Endometrial microvascular endothelial cells (primary cell): Measurements from ENCODE around the gene CXCR2. TPM values are rescaled to one million over a fixed set of nuclear protein-coding genes. Genes with fewer than 3 reads are reported as not detected.
"Not testable (repeated sequence)": the region's sequence is repeated elsewhere in the genome, so short reads cannot be mapped to it uniquely, and the experiment has no call there.

ENCODE experiments used
- in situ Hi-C: cut with HindIII; loops from 2 replicates; pipeline ENCODE4 v1.10.0; 2017; ENCODE audit warnings: low sequenced_read_pairs, low pct_unique_long_range_greater_than_20kb; ENCODE audit errors: inconsistent ontology term
- total RNA-seq: library from RNA; depleted of rRNA; stranded (reverse); fragments of >200 nt; gene quantifications from one replicate; pipeline ENCODE4 v1.2.3, GENCODE V29; 2015; ENCODE audit errors: inconsistent ontology term

Gene CXCR2
- total RNA-seq: not detected

DNA sequence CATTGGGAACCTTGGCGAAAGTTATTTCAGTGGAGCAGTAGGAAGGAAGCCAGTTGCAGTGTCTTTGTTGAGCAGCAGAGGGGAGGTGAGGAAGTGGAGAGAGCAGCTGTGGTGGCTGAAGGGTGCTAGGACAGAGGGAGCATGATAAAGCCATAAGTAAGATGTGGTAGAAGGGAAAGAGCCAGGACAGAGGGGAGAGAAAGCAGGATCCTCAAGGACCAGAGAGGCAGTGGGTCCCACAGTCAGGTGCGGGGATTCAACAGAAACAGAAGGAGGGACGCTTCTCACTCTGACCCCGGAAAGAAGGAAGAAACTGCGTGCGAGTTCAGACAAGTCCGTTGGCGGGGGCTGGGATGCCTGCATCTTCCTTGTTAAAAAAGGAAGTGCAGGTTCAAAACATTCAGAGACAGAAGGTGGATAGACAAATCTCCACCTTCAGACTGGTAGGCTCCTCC is at the start of gene CXCR2:
Gene CXCR2, plus strand, starts transcription at position 403 of the 455 bp plus-strand sequence. CDS start 8,774 bp downstream, outside the sequence.
- in situ Hi-C loops: no loop called here

DNA sequence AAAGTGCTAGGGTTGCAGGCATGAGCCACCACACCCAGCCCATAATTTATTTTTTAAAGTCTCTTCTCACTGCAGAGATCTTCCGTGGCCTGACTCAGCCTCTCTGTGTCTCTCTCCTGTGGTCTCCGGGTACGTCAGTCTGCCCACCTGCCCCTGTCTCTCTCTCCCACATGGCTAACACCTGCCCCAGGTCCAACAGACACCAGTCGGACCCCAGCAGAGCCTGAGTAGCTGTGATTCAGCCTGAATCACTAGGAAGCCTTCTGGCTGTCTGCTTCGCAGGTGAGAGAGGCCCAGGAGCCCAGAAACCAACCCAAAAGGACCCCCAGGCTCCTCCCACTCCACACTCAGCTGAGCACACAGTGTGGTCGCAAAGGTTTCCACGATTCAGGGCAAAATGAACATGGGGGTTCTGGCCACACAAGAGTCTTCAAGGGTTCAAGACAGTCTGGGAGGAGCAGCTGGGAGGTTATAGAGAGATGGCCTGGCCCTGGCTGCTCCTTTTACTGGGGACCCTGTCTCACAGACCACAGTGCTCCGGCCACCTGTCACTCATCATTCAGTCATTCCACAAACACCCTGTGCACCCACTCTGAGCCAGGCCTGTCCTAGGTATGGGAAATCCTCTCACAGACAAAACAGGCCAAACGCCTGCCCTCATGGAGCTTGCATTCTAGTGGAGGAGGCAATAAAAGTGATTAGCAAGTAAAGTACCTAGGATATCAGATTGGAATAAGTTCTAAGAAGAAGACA is 48.2 kb upstream of the CXCR2 start:
- in situ Hi-C loops: no loop called here

DNA sequence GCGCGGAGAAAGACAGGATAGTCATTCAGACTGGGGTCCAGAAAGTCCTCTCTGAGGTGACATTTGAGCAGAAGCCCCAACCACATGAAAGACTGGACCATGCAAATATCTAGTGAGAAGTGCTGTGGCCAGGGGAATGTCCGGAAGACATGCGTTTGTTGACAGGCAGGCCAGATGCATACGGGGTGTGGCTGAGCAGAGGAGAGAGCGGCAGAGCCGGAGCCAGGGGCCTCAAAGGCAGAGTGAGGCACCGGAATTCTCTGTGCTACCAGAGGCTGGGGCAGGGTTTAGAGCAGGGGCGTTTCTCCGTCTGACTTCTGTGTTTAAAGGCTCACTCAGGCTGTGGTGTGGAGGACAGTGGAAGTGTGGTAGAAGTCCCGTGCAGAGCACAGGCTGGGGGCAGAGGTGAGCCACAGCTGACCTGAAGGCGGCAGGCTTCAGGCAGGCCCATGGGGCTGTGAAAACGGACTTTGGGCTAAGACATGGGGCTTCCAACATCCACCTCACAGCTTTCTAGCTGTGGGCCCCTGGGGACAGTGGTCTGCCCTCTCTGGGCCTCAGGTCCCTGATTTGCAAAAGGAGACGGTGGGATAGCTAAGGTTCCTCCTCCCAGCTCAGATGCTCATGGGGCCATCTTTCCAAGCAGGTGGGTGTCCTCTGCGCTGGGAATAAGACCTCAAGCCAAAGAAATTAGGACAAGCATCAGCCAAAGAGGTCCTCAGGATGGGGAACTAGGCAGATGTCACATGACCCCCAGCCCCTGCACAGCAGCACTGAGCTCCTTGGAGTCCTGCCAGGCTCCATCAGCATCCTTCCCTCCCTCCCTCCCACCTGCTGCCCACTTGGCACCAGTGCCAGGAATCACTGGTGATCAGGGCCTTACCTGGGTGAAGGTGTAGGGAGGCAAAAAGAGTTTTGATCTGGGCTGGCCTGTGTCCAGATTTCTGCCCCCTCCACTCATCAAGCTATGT is 45.6 kb upstream of the CXCR2 start:
- in situ Hi-C loops: no loop called here

DNA sequence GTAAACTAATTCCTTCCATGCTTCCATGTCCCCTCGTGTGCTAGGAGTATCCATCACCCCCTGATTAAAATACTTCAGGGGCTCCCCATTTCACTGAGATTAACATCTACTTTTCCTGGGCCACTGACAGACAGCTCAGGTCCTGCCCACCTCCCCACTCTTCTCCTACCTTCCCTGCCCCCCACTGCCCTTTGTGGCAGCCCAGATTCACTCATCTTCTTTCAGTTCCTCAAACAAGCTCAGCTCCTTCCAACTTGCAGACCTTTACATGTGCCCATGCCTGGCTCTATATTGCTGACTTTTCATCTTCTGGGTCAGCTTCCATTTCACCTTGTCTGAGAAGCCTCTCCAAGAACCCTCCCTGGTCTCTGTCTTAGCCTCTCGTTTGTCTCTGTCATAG is 44.8 kb upstream of the CXCR2 start:
- in situ Hi-C loops: no loop called here

DNA sequence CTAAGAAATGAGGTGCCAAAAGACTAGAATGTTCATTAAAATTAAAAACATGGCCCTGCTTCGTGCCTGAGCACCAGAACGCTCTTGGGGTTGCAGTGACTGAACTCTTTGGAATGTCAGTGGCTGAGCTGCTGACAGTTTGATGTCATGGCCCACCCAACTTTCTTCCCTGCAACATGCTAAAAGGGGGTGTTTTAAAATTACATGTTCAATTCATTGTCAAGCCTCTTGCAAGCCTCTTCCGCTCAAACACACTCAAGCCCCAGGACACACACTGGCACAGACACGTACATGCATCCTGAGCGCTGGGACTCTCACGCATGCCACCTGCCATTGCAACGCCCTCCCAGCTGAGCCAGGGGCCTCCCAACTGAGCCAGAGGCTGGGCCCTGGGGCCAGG is 44.1 kb upstream of the CXCR2 start:
- in situ Hi-C loops: no loop called here

DNA sequence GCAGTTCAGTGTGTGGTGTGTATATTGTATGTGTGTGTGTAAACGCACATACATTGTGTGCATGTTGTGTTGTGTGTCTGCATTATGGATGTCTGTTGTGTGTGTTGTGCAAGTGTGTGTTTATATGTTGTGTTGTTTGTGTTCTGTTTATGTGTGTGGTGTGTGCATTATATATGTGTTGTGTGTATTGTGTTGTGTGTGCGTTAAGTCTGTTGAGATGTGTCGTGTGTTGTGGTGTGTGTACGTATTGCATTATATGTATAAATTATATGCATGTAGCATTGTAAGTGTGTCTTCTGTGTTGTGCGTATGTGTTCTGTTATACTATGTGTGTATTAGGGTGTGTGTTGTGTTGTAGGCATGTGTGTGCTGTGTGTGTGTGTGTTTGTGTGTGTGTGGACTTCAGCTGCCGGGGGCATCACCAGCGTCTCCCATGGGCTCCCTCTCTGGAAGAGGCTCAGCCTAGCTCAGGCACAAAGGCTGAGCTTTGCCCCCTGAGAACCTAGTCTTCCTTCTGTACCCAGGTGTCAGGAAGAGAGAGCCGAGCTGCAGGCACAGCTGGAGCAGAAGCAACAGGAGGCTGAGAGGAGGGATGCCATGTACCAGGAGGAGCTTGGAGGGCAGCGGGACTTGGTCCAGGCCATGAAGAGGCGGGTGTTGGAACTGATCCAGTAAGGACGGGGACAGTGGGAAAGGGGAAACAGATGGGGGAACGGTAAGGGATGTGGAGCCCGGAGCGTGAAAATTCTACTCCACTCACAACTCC is 43.1 kb upstream of the CXCR2 start:
- in situ Hi-C loops: no loop called here

DNA sequence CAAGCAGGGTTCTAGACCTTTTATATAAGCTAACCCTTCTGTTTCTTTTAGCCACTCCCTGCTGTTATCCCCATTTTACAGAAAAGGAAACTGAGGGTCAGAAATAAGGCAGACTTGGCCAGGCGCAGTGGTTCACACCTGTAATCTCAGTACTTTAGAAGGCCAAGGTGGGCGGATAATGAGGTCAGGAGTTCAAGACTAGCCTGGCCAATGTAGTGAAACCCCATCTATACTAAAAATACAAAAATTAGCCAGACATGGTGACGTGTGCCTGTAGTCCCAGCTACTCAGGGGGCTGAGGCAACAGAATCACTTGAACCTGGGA is 42.5 kb upstream of the CXCR2 start:
- in situ Hi-C loops: no loop called here

DNA sequence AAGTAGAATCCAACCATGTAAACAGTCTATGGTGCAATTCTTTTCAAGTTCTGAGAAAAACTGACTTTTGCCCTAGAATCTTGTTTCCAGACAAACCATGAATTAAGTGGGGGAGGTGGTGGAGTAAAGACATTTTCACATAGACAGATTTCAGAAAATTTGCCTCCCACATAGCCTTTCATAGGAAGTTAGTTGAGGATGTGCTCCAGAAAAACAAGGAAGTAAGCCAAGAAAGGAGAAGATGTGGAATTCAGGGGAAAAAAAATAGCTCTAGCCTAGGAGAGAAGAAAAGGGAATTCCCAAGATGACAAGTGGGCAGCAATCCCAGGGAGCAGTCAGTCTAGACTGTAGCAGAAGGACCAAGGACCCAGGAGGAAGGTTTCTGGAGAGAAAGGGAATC is 39.4 kb upstream of the CXCR2 start:
- in situ Hi-C loops: no loop called here

DNA sequence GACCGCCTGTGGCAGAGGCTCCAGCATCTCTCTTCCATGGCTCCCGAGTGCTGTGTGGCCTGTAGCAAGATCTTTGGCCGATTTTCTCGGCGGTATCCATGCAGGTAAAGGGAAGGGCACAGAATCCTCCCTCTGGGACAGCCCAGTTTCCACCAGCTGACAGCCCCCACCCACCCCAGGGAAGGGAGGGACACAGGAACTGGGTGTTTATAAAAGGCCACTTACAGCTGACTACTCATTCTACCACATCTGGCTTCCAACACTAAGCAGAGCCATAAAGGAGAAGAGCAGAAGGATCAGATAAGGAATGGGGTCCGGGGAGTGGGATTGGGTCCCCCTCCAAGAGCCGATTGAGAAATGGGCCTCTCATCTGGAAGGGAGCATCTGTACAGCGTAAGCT is 36.6 kb upstream of the CXCR2 start:
- in situ Hi-C loops: no loop called here

DNA sequence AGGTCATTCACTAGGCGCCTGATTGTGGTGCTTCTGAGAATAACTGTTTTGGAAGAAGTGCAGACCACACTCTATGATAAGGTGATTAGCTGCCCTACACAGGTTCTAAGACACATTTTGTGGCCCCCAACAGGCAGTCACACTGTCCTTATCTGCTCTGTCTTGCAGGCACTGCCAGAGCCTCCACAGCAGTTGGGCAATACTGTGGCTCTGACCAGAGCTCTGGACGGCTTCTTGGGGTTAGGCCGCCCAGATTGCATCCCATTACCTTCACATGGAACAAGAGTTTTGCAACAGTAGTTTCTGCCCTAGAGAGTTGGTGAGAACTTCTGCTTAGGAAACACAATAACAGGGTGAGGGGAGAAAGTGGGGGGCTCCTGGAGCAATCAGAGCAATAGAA is 34.1 kb upstream of the CXCR2 start:
- in situ Hi-C loops: no loop called here

DNA sequence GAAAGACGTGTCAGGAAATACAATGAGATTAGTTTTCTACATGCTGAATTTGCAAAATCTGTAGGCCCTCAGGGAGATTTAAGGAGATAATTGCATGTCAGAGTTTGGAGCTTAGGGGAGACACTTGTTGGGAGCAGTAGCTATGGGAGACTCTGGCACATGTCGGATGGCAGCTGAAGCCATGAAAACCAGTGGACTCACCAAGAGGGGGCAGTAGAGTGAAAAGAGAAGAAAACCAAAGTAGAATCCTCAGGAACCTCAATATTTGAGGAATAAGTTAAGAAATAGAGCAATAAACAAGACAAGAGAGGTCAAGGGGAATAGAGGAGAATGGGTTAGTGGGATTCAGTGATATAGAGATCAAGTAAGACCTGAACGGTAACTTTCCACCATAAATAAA is 31.9 kb upstream of the CXCR2 start:
- in situ Hi-C loops: no loop called here

DNA sequence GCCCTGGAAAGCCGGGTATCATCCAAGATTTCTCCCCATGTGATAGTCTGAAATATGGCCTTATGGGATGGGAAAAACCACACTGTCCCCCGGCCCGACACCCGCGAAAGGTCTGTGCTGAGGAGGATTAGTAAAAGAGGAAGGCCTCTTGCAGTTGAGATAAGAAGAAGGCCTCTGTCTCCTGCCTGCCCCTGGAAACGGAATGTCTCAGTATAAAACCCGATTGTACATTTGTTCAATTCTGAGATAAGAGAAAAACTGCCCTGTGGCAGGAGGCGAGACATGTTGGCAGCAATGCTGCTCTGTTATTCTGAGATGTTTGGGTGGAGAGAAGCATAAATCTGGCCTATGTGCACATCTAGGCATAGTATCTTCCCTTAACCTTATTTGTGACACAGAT is 30.0 kb upstream of the CXCR2 start:
- in situ Hi-C loops: no loop called here

DNA sequence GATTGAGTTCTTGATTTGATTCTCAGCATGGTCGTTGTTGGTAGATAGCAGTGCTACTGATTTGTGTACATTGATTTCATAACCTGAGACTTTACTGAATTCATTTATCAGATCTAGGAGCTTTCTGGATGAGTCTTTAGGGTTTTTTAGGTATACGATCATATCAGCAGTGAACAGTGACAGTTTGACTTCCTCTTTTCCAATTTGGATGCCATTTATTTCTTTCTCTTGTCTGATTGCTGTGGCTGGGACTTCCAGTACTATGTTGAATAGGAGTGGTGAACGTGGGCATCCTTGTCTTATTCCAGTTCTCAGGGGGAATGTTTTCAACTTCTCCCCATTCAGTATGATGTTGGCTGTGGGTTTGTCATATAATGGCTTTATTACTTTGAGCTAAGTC is 27.9 kb upstream of the CXCR2 start:
- in situ Hi-C loops: no loop called here

DNA sequence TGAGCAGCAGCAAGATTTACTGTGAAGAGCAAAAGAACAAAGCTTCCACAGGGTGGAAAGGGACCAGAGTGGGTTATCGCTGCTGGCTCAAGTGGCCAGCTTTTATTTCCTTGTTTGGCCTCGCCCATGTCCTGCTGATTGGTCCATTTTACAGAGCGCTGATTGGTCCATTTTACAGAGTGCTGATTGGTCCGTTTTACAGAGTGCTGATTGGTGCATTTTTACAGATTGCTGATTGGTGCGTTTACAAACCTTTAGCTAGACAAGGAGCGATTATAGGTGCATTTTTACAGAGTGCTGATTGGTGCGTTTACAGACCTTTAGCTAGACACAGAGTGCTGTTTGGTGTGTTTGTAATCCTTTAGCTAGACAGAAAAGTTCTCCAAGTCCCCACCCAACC is 17.0 kb upstream of the CXCR2 start:
- in situ Hi-C loops: not testable (repeated sequence)

DNA sequence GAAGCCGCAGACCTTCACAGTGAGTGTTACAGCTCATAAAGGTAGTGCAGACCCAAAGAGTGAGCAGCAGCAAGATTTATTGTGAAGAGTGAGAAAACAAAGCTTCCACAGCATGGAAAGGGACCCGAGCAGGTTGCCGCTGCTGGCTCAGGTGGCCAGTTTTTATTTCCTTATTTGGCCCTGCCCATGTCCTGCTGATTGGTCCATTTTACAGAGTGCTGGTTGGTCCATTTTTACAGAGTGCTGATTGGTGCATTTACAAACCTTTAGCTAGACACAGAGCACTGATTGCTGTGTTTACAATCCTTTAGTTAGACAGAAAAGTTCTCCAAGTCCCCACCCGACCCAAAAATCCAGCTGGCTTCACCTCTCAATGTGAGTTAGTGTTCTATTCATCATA is 4.0 kb upstream of the CXCR2 start:
- in situ Hi-C loops: not testable (repeated sequence)

DNA sequence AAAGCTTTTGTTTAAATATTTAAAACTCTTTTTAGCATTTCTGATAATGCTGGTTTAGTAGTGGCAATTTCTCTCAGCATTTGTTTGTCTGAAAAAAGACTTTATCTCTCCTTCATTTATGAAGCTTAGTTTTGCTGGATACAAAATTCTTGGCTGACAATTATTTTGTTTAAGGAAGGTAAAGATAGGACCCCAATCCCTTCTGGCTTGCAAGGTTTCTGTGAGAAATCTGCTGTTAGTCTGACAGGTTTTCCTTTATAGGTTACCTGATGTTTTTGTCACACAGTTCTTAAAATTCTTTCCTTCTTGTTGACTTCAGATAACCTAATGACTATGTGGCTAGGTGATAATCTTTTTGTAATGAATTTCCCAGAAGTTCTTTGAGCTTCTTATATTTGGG is 3.5 kb upstream of the CXCR2 start:
- in situ Hi-C loops: not testable (repeated sequence)

DNA sequence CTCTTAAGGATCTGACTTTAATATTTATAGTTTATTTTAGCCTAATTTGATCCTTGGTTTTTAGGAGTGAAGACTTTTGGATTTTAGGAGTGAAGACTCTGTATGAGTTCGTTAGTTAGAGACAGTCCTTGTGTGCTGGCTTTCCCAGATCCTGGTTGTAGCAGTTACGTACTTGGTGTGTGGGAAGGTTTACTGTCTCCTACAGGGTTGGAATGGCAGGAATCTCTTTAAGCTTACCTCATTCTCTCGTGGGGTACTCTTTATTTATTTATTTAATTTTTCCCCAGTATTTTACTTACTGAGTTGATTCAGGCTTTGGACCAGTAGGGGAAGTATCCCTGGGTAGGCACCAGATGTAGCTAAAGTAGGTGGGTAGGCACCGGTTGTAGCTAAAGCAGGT is 1.8 kb upstream of the CXCR2 start:
- in situ Hi-C loops: no loop called here

DNA sequence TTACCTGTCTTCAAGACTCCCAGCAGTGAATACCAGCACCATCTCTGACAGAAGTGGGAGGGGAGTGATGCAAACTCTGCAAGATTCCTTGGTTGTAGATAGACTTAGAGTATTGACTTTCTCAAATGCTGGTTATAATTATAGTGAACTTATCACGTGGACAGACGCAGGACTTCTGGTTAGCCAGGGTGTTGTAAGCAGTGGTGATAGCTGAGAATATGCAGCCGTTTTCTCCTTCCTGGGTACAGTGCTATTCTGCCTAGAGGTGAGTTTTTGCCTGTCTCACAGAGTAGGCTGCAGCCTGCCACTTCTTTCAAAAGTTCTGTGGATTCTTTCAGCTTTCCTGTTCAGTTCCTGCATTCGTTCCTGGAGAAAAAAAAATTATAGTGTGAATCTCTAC is 733 bp upstream of the CXCR2 start:
- in situ Hi-C loops: no loop called here

DNA sequence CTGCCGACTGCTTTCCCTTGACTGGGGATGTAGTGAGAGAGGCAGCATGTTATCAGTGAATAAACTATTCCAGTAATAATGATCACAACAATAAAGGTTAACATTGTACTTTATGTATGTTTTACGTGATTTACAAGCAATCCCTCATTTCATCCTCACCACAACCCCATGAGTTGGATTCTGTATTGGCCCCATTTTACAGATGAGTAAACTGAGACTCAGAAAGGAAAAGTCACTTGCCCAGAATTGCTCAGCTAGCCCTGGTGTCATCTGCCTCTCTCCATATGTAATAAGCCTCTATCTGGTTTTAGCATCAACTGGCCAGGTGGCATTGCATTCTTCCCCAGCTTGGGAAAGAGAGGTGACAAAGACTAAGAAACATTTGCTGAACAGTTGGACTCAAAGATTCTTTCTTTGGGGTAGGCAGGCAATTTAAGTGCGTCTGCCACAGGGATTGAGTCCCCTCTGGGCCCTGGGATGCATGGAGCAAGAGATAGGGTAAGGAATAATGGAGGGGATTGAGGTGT is 2.2 kb downstream of the CXCR2 start:
- in situ Hi-C loops: no loop called here
